ENCODE data around the gene GRAMD1B. TPM values are rescaled to one million over a fixed set of nuclear protein-coding genes. Genes with fewer than 3 reads are reported as not detected.

Gene GRAMD1B
- polyA plus RNA-seq (ENCODE audit: insufficient read length in 12 of 12), result 10 to 100 TPM in 5 of 12 donors, 1 to 10 TPM in 6, not detected in 1; 5.4 to 19.4 (median 9.0) TPM
- long read RNA-seq, donor 1, partial matches to known transcripts, result 0 of 1 reads
- long read RNA-seq, donor 1, other reads (novel, unspliced or antisense), result 0 of 1 reads
- long read RNA-seq, donor 2, result 0 reads
- long read RNA-seq, donor 3, result 0 reads
- long read RNA-seq, donor 4, result 0 reads
- long read RNA-seq, donor 5, result 0 reads
- long read RNA-seq, donor 6, partial matches to known transcripts, result 0 of 2 reads
- long read RNA-seq, donor 6, other reads (novel, unspliced or antisense), result 0 of 2 reads
- long read RNA-seq, donor 7, result 0 reads
- long read RNA-seq, donor 8, result 0 reads
- long read RNA-seq, donor 9, result 0 reads
- long read RNA-seq, donor 10, partial matches to known transcripts, result 0 of 1 reads
- long read RNA-seq, donor 10, other reads (novel, unspliced or antisense), result 0 of 1 reads
- long read RNA-seq, donor 11, partial matches to known transcripts, result 0 of 1 reads
- long read RNA-seq, donor 11, other reads (novel, unspliced or antisense), result 0 of 1 reads

- peak; percentile 57 for DNase-seq
Measured at GRCh38 chr11:123429913-123430720, at the start of gene GRAMD1B. Gene GRAMD1B (plus strand): TSS chr11:123430269. CDS start chr11:123430793, 524 bp downstream.

- DNase-seq, result no peak
Measured at GRCh38 chr11:123381149-123381548, 48.9 kb upstream of the GRAMD1B start.

- DNase-seq, result no peak
Measured at GRCh38 chr11:123381817-123382554, 48.1 kb upstream of the GRAMD1B start.

GRCh38 chr11:123382555-123383074 is 47.5 kb upstream of the GRAMD1B start:
- DNase-seq, result no peak

- no peak for DNase-seq
Measured at GRCh38 chr11:123384116-123384515, 46.0 kb upstream of the GRAMD1B start.

GRCh38 chr11:123386796-123387510 is 43.1 kb upstream of the GRAMD1B start:
- no peak for DNase-seq

GRCh38 chr11:123388640-123389039 is 41.4 kb upstream of the GRAMD1B start:
- DNase-seq, result no peak

- DNase-seq, result no peak
Measured at GRCh38 chr11:123390146-123390545, 39.9 kb upstream of the GRAMD1B start.

GRCh38 chr11:123391646-123392348 is 38.3 kb upstream of the GRAMD1B start:
- DNase-seq, result no peak

GRCh38 chr11:123392431-123392830 is 37.6 kb upstream of the GRAMD1B start:
- DNase-seq, result no peak

- no peak for DNase-seq
Measured at GRCh38 chr11:123392844-123393243, 37.2 kb upstream of the GRAMD1B start.

GRCh38 chr11:123393312-123393927 is 36.6 kb upstream of the GRAMD1B start:
- no peak for DNase-seq

- DNase-seq, result no peak
Measured at GRCh38 chr11:123404676-123405075, 25.4 kb upstream of the GRAMD1B start.

GRCh38 chr11:123405123-123405592 is 24.9 kb upstream of the GRAMD1B start:
- DNase-seq, result no peak

- no peak for DNase-seq
Measured at GRCh38 chr11:123406441-123407129, 23.5 kb upstream of the GRAMD1B start.

- peak; percentile 39 for DNase-seq
Measured at GRCh38 chr11:123407130-123407995, 22.7 kb upstream of the GRAMD1B start.

- DNase-seq, result no peak
Measured at GRCh38 chr11:123407996-123408597, 22.0 kb upstream of the GRAMD1B start.

All from muscle of arm (tissue), 14 donors.